GM12873 (cell line): Measurements from ENCODE around the gene SCN1A.

Experiments
- CTCF ChIP-seq: IDR thresholded peaks from 2 replicates; pipeline ENCODE4 v1.5.1; 2012; ENCODE audit warnings: low read depth, mild to moderate bottlenecking, moderate library complexity, low read length, control low read depth; ENCODE audit not compliant: insufficient read depth; ENCODE audit errors: missing control alignments

Gene SCN1A

GRCh38 chr2:166092889-166093288 is 34.9 kb downstream of the SCN1A start:
- TF ChIP-seq CTCF: no peak

GRCh38 chr2:166091439-166091838 is 36.4 kb downstream of the SCN1A start:
- no peak for TF ChIP-seq CTCF

GRCh38 chr2:166090908-166091307 is 36.9 kb downstream of the SCN1A start:
- no peak for TF ChIP-seq CTCF

GRCh38 chr2:166090346-166090745 is 37.5 kb downstream of the SCN1A start:
- TF ChIP-seq CTCF: no peak

- no peak for TF ChIP-seq CTCF
These were observed 39.2 kb downstream of the SCN1A start for GRCh38 chr2:166088634-166089033.

GRCh38 chr2:166084301-166084700 is 43.5 kb downstream of the SCN1A start:
- no peak for TF ChIP-seq CTCF

- TF ChIP-seq CTCF: no peak
These were observed 45.1 kb downstream of the SCN1A start for GRCh38 chr2:166082736-166083135.
